NCI-H1930 (cell line): ENCODE measurements around the gene SNX30.

Source experiments
- DNase-seq, 2 experiments: peaks; one replicate each; lab custom pipeline; 2025; lab: John Stamatoyannopoulos, UW

Gene SNX30

GRCh38 chr9:112858005-112858404, 107.4 kb downstream of the SNX30 start:
- DNase-seq: no peak

GRCh38 chr9:112858625-112859147, 108.1 kb downstream of the SNX30 start:
- DNase-seq: no peak

GRCh38 chr9:112860451-112860850, 109.9 kb downstream of the SNX30 start:
- no peak for DNase-seq

GRCh38 chr9:112861155-112861554, 110.6 kb downstream of the SNX30 start:
- DNase-seq: no peak

GRCh38 chr9:112861638-112862555, 111.3 kb downstream of the SNX30 start:
- DNase-seq: no peak

GRCh38 chr9:112863214-112863613, 112.7 kb downstream of the SNX30 start:
- DNase-seq: no peak

GRCh38 chr9:112863746-112864145, 113.2 kb downstream of the SNX30 start:
- DNase-seq: no peak

GRCh38 chr9:112864403-112864802, 113.8 kb downstream of the SNX30 start:
- DNase-seq: no peak

GRCh38 chr9:112864982-112865381, 114.4 kb downstream of the SNX30 start:
- no peak for DNase-seq

- no peak for DNase-seq
Measured at GRCh38 chr9:112866662-112867274, 116.2 kb downstream of the SNX30 start.

GRCh38 chr9:112867275-112867991, 116.9 kb downstream of the SNX30 start:
- DNase-seq: no peak

GRCh38 chr9:112868461-112868860, 117.9 kb downstream of the SNX30 start:
- no peak for DNase-seq

- DNase-seq: no peak
Measured at GRCh38 chr9:112869041-112869529, 118.5 kb downstream of the SNX30 start.

GRCh38 chr9:112869917-112870316, 119.4 kb downstream of the SNX30 start:
- no peak for DNase-seq

GRCh38 chr9:112870556-112870955, 120.0 kb downstream of the SNX30 start:
- no peak for DNase-seq

- DNase-seq: no peak
Measured at GRCh38 chr9:112872019-112872418, 121.5 kb downstream of the SNX30 start.

- no peak for DNase-seq
Measured at GRCh38 chr9:112873773-112874405, 123.3 kb downstream of the SNX30 start.

- no peak for DNase-seq
Measured at GRCh38 chr9:112878752-112879151, 128.2 kb downstream of the SNX30 start.

GRCh38 chr9:112880650-112881049, 130.1 kb downstream of the SNX30 start:
- DNase-seq: no peak

- DNase-seq: no peak
Measured at GRCh38 chr9:112881331-112881730, 130.8 kb downstream of the SNX30 start.

- DNase-seq: no peak
Measured at GRCh38 chr9:112884101-112884500, 133.5 kb downstream of the SNX30 start.

GRCh38 chr9:112884721-112885120, 134.2 kb downstream of the SNX30 start:
- DNase-seq: no peak
